ENCODE results near the gene ADRM1. TPM values are rescaled to one million over a fixed set of nuclear protein-coding genes. Genes with fewer than 3 reads are reported as not detected.

Gene ADRM1
- total RNA-seq, 1 experiment from 2014 or later: 127 TPM

- no peak overlapping the region for H3K27ac Mint-ChIP-seq (ENCODE audit: low read depth, unreplicated experiment)
- H3K9me3 Mint-ChIP-seq (ENCODE audit: unreplicated experiment): no peaks in the 10 kb centered on the region
- ChIA-PET CTCF (interaction anchor here (1.3 to 3.7 kb wide), 3 partner anchors 13 to 28 kb away, joined by 5 to 52 read pairs (median 12); partner anchors contain the start of gene LAMA5), POLR2A (interaction anchor here (0.8 to 5.4 kb wide), 5 partner anchors 13 to 35 kb away, joined by 3 to 106 read pairs (median 9); partner anchors contain the start of genes LAMA5 and RPS21)
- no TSS peak for BruUV-seq (replicated peaks)
- H3K27me3 Mint-ChIP-seq (ENCODE audit: insufficient read depth, unreplicated experiment): no peaks in the 10 kb centered on the region
- H3K4me3 Mint-ChIP-seq (ENCODE audit: unreplicated experiment): no peak overlapping the region
- intact Hi-C loops (cut with micrococcal nuclease): no loop called here
- peaks cover 27% of the 10 kb centered on the region for H3K4me1 Mint-ChIP-seq (ENCODE audit: insufficient read depth, unreplicated experiment)
- peaks cover 49% of the 10 kb centered on the region for H3K36me3 Mint-ChIP-seq (ENCODE audit: insufficient read depth, unreplicated experiment)
- DNase-seq (ENCODE audit: unreplicated experiment): no peak
- no peak for TF ChIP-seq CTCF (IDR thresholded peaks at IDR 0.05; ENCODE audit: unreplicated experiment)
Observed at GRCh38 chr20:62354811-62355341, 52.1 kb downstream of the ADRM1 start.

GRCh38 chr20:62355516-62355877 is 52.7 kb downstream of the ADRM1 start:
- no peaks in the 10 kb centered on the region for H3K9me3 Mint-ChIP-seq (ENCODE audit: unreplicated experiment)
- DNase-seq (ENCODE audit: unreplicated experiment): peak; percentile 52
- POLR2A ChIA-PET: interaction anchor here (0.6 to 5.4 kb wide), 9 partner anchors 12 to 87 kb away, joined by 3 to 106 read pairs (median 4); partner anchors contain the start of genes LAMA5 and RPS21
- TF ChIP-seq CTCF (IDR thresholded peaks at IDR 0.05; ENCODE audit: unreplicated experiment): no peak
- H3K4me1 Mint-ChIP-seq (ENCODE audit: insufficient read depth, unreplicated experiment): peaks cover 32% of the 10 kb centered on the region
- BruUV-seq (replicated peaks): no TSS peak
- no peak overlapping the region for H3K4me3 Mint-ChIP-seq (ENCODE audit: unreplicated experiment)
- no peak overlapping the region for H3K27ac Mint-ChIP-seq (ENCODE audit: low read depth, unreplicated experiment)
- H3K27me3 Mint-ChIP-seq (ENCODE audit: insufficient read depth, unreplicated experiment): no peaks in the 10 kb centered on the region
- intact Hi-C loops (cut with micrococcal nuclease): no loop called here
- H3K36me3 Mint-ChIP-seq (ENCODE audit: insufficient read depth, unreplicated experiment): peaks cover 43% of the 10 kb centered on the region
- CTCF ChIA-PET: interaction anchor here (1.3 to 3.7 kb wide), 3 partner anchors 12 to 27 kb away, joined by 5 to 52 read pairs (median 12); partner anchors contain the start of gene LAMA5

GRCh38 chr20:62355878-62356588 is 53.2 kb downstream of the ADRM1 start:
- H3K27me3 Mint-ChIP-seq (ENCODE audit: insufficient read depth, unreplicated experiment): no peaks in the 10 kb centered on the region
- intact Hi-C loops (cut with micrococcal nuclease): no loop called here
- BruUV-seq (replicated peaks): no TSS peak
- POLR2A ChIA-PET: interaction anchor here (0.6 to 5.4 kb wide), 9 partner anchors 12 to 87 kb away, joined by 3 to 106 read pairs (median 4); partner anchors contain the start of genes LAMA5 and RPS21
- TF ChIP-seq CTCF (IDR thresholded peaks at IDR 0.05; ENCODE audit: unreplicated experiment): no peak
- H3K36me3 Mint-ChIP-seq (ENCODE audit: insufficient read depth, unreplicated experiment): peaks cover 41% of the 10 kb centered on the region
- H3K4me1 Mint-ChIP-seq (ENCODE audit: insufficient read depth, unreplicated experiment): peaks cover 31% of the 10 kb centered on the region
- DNase-seq (ENCODE audit: unreplicated experiment): no peak
- no peaks in the 10 kb centered on the region for H3K9me3 Mint-ChIP-seq (ENCODE audit: unreplicated experiment)
- CTCF ChIA-PET: interaction anchor here (1.2 to 3.7 kb wide), 6 partner anchors 12 to 55 kb away, joined by 5 to 52 read pairs (median 8); partner anchors contain the start of gene LAMA5
- H3K4me3 Mint-ChIP-seq (ENCODE audit: unreplicated experiment): no peak overlapping the region
- no peak overlapping the region for H3K27ac Mint-ChIP-seq (ENCODE audit: low read depth, unreplicated experiment)

DNA sequence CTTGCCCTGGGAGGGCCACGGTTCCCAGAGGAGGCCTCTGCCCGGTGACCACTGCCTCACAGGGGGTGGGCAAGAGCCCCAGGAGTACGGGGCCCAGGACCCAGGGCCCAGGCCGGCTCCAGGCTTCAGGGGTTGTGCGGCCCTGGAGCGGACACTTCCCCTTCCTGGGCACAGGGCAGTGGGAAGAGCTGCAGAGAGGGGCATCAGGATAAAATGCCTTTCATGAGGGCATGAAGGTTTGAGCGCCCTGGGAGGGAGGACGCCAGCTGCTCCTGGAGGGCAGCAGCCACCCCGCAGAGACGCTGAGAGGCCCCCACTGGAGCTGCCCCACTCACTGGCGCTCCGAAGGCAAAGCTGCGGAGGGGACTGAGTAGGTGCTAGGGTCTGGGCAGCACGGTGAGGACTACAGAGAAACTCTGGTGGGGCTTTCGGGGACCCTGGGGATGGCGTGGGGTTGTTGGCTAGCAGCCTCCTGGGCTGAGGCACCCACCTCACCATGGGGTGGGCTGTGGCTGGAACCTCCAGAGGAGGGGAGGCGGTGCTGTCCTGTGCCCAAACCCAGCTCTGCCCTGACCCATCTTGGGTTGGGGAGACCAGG is 53.9 kb downstream of the ADRM1 start:
- ChIA-PET CTCF (interaction anchor here (1.2 to 3.7 kb wide), 5 partner anchors 11 to 56 kb away, joined by 5 to 52 read pairs (median 6); partner anchors contain the start of gene LAMA5), POLR2A (interaction anchor here (0.7 to 5.4 kb wide), 8 partner anchors 8 to 51 kb away, joined by 3 to 106 read pairs (median 7); partner anchors contain the start of genes LAMA5 and RPS21)
- H3K27me3 Mint-ChIP-seq (ENCODE audit: insufficient read depth, unreplicated experiment): no peaks in the 10 kb centered on the region
- BruUV-seq (replicated peaks): no TSS peak
- peaks cover 30% of the 10 kb centered on the region for H3K4me1 Mint-ChIP-seq (ENCODE audit: insufficient read depth, unreplicated experiment)
- H3K27ac Mint-ChIP-seq (ENCODE audit: low read depth, unreplicated experiment): no peak overlapping the region
- no peak for DNase-seq (ENCODE audit: unreplicated experiment)
- H3K36me3 Mint-ChIP-seq (ENCODE audit: insufficient read depth, unreplicated experiment): peaks cover 44% of the 10 kb centered on the region
- no peaks in the 10 kb centered on the region for H3K9me3 Mint-ChIP-seq (ENCODE audit: unreplicated experiment)
- no peak for TF ChIP-seq CTCF (IDR thresholded peaks at IDR 0.05; ENCODE audit: unreplicated experiment)
- intact Hi-C loops (cut with micrococcal nuclease): no loop called here
- H3K4me3 Mint-ChIP-seq (ENCODE audit: unreplicated experiment): no peak overlapping the region

All from MCF 10A (cell line).